Measurements from ENCODE around the gene ZBTB7C.

GRCh38 chr18:48028696-48029095 is 380.5 kb downstream of the ZBTB7C start:
- TF ChIP-seq, protein P1, sequence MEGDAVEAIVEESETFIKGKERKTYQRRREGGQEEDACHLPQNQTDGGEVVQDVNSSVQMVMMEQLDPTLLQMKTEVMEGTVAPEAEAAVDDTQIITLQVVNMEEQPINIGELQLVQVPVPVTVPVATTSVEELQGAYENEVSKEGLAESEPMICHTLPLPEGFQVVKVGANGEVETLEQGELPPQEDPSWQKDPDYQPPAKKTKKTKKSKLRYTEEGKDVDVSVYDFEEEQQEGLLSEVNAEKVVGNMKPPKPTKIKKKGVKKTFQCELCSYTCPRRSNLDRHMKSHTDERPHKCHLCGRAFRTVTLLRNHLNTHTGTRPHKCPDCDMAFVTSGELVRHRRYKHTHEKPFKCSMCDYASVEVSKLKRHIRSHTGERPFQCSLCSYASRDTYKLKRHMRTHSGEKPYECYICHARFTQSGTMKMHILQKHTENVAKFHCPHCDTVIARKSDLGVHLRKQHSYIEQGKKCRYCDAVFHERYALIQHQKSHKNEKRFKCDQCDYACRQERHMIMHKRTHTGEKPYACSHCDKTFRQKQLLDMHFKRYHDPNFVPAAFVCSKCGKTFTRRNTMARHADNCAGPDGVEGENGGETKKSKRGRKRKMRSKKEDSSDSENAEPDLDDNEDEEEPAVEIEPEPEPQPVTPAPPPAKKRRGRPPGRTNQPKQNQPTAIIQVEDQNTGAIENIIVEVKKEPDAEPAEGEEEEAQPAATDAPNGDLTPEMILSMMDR (IDR thresholded peaks at IDR 0.05), result no peak
- TF ChIP-seq POLR2A (IDR thresholded peaks at IDR 0.05) (no peak), POLR2AphosphoS5 (IDR thresholded peaks at IDR 0.05) (no peak)
